ENCODE results near the gene TLR4.

Gene TLR4

DNA sequence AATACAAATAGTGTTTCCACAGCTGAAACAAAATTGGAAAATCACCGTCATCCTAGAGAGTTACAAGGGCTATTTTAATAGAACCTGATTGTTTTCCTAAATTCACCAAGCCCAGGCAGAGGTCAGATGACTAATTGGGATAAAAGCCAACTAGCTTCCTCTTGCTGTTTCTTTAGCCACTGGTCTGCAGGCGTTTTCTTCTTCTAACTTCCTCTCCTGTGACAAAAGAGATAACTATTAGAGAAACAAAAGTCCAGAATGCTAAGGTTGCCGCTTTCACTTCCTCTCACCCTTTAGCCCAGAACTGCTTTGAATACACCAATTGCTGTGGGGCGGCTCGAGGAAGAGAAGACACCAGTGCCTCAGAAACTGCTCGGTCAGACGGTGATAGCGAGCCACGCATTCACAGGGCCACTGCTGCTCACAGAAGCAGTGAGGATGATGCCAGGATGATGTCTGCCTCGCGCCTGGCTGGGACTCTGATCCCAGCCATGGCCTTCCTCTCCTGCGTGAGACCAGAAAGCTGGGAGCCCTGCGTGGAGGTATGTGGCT lies at the start of gene TLR4:
Gene TLR4, plus strand, starts transcription at position 380 of the 552 bp plus-strand sequence. Its CDS starts 70 bp downstream, at position 450.
- Histone ChIP-seq H3K27ac (ENCODE audit: low read depth in 2 of 2, low read length in 2 of 2) (peak within 1 kb of the TSS; percentile 78 to 83), H3K4me3 (ENCODE audit: low read length in 2 of 2) (peak within 1 kb of the TSS; percentile 57 to 74), H3K27me3 (ENCODE audit: control insufficient read depth in 2 of 2, insufficient read depth in 2 of 2, low read length in 2 of 2) (no peaks in the 10 kb centered on the region), H3K9ac (ENCODE audit: low read depth in 1 of 2, low read length in 2 of 2) (peak within 1 kb of the TSS; percentile 68 to 73), H3K9me3 (ENCODE audit: control insufficient read depth in 2 of 2, low read length in 2 of 2) (no peaks in the 10 kb centered on the region), H3K4me1 (ENCODE audit: control insufficient read depth in 2 of 2, insufficient read depth in 2 of 2, low read length in 2 of 2) (peaks cover 5 to 10% of the 10 kb centered on the region in 2 donors), H3K36me3 (ENCODE audit: control insufficient read depth in 2 of 2, insufficient read depth in 2 of 2, low read length in 2 of 2) (no peaks in the 10 kb centered on the region)

GRCh38 chr9:117656002-117656401 lies 48.2 kb upstream of the TLR4 start:
- Histone ChIP-seq H3K9ac (ENCODE audit: low read depth in 1 of 2, low read length in 2 of 2) (no peak overlapping the region), H3K27me3 (ENCODE audit: control insufficient read depth in 2 of 2, insufficient read depth in 2 of 2, low read length in 2 of 2) (no peaks in the 10 kb centered on the region), H3K9me3 (ENCODE audit: control insufficient read depth in 2 of 2, low read length in 2 of 2) (no peaks in the 10 kb centered on the region), H3K36me3 (ENCODE audit: control insufficient read depth in 2 of 2, insufficient read depth in 2 of 2, low read length in 2 of 2) (no peaks in the 10 kb centered on the region), H3K4me3 (ENCODE audit: low read length in 2 of 2) (no peak overlapping the region), H3K4me1 (ENCODE audit: control insufficient read depth in 2 of 2, insufficient read depth in 2 of 2, low read length in 2 of 2) (no peaks in the 10 kb centered on the region), H3K27ac (ENCODE audit: low read depth in 2 of 2, low read length in 2 of 2) (no peak overlapping the region)

- peaks cover 0 to 2% of the 10 kb centered on the region in 2 donors for H3K4me1 ChIP-seq (ENCODE audit: control insufficient read depth in 2 of 2, insufficient read depth in 2 of 2, low read length in 2 of 2)
- H3K27ac ChIP-seq (ENCODE audit: low read depth in 2 of 2, low read length in 2 of 2): no peak overlapping the region
- no peak overlapping the region for H3K9ac ChIP-seq (ENCODE audit: low read depth in 1 of 2, low read length in 2 of 2)
- H3K9me3 ChIP-seq (ENCODE audit: control insufficient read depth in 2 of 2, low read length in 2 of 2): no peaks in the 10 kb centered on the region
- H3K36me3 ChIP-seq (ENCODE audit: control insufficient read depth in 2 of 2, insufficient read depth in 2 of 2, low read length in 2 of 2): no peaks in the 10 kb centered on the region
- H3K4me3 ChIP-seq (ENCODE audit: low read length in 2 of 2): no peak overlapping the region
- H3K27me3 ChIP-seq (ENCODE audit: control insufficient read depth in 2 of 2, insufficient read depth in 2 of 2, low read length in 2 of 2): no peaks in the 10 kb centered on the region
These were observed 41.6 kb upstream of the TLR4 start for GRCh38 chr9:117662651-117663050.

DNA sequence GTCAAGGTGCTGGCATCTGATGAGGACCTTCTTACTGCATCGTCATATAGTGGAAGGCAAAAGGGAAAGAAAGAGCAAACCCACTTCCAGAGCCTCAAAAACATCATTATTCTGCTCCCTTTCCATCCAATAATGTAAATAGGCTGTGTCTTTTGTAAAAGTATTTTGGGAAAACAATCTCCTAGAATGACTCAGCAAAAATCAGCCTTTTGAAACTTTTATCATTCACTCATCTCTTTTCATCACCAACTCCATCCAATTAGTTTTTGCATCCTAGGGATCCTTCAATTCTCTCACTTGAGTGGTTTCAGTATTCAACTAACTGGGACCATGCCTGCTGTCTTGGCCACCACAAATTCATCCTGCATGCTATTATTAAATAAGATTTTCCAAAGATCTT lies 39.8 kb upstream of the TLR4 start:
- H3K27me3 ChIP-seq (ENCODE audit: control insufficient read depth in 2 of 2, insufficient read depth in 2 of 2, low read length in 2 of 2): no peaks in the 10 kb centered on the region
- H3K4me1 ChIP-seq (ENCODE audit: control insufficient read depth in 2 of 2, insufficient read depth in 2 of 2, low read length in 2 of 2): peaks cover 0 to 2% of the 10 kb centered on the region in 2 donors
- H3K9me3 ChIP-seq (ENCODE audit: control insufficient read depth in 2 of 2, low read length in 2 of 2): no peaks in the 10 kb centered on the region
- H3K4me3 ChIP-seq (ENCODE audit: low read length in 2 of 2): no peak overlapping the region
- H3K36me3 ChIP-seq (ENCODE audit: control insufficient read depth in 2 of 2, insufficient read depth in 2 of 2, low read length in 2 of 2): no peaks in the 10 kb centered on the region
- H3K9ac ChIP-seq (ENCODE audit: low read depth in 1 of 2, low read length in 2 of 2): no peak overlapping the region
- no peak overlapping the region for H3K27ac ChIP-seq (ENCODE audit: low read depth in 2 of 2, low read length in 2 of 2)

DNA sequence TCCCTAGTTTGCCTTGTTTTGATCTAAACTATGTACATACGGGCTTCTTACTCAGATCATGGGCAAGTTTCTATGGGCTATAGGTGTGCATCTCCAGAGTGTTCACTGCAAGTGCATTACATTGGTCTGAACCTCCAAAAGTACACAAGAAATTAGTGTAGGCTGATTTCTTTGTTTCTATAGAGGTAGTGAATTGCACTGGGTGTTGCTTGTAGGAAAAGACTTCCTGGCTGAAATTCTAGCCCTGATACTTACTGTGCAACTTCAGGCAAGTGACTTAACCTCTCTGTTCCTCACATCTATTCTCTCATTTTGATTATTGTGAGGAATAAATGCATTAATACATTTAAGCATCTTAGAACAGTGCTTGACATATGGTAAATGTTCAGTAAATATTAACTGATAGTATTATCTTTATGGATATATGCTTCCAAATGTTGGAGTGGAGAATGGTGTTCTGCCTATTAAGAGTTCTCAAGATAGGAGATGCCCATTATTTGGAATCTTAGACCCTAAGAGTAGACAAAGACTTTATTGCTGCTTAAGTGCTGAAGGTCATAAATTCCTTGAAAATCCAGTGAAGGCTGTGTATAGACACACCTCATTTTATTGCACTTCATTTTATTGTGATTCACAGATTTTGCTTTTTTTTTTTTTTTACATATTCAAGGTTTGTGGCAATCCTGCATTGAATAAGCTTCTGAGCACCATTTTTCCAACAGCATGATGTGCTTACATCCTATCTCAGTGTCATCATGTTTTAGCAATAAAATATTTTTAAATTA lies 38.4 kb upstream of the TLR4 start:
- Histone ChIP-seq H3K9me3 (ENCODE audit: control insufficient read depth in 2 of 2, low read length in 2 of 2) (no peaks in the 10 kb centered on the region), H3K9ac (ENCODE audit: low read depth in 1 of 2, low read length in 2 of 2) (no peak overlapping the region), H3K27ac (ENCODE audit: low read depth in 2 of 2, low read length in 2 of 2) (no peak overlapping the region), H3K36me3 (ENCODE audit: control insufficient read depth in 2 of 2, insufficient read depth in 2 of 2, low read length in 2 of 2) (no peaks in the 10 kb centered on the region), H3K27me3 (ENCODE audit: control insufficient read depth in 2 of 2, insufficient read depth in 2 of 2, low read length in 2 of 2) (no peaks in the 10 kb centered on the region), H3K4me3 (ENCODE audit: low read length in 2 of 2) (no peak overlapping the region), H3K4me1 (ENCODE audit: control insufficient read depth in 2 of 2, insufficient read depth in 2 of 2, low read length in 2 of 2) (peaks cover 0 to 2% of the 10 kb centered on the region in 2 donors)

DNA sequence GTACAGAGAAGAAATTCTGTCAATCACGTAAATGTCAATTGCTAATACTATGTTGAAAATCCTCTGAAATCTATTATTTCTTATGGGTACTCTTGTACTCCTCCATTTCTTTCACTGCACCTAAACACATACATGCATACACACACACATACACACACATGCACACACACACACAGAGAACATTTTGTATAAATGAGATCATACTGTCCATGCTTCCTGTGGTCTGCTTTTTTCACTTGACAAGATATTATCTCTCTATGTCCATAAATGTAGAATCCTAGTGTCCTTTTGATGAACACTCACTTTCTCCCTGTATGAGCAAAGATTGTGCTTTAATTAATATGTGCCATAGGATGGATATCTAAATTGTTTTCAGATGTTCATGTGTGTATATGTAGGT lies 32.7 kb upstream of the TLR4 start:
- no peaks in the 10 kb centered on the region for H3K36me3 ChIP-seq (ENCODE audit: control insufficient read depth in 2 of 2, insufficient read depth in 2 of 2, low read length in 2 of 2)
- peaks cover 0 to 1% of the 10 kb centered on the region in 2 donors for H3K4me1 ChIP-seq (ENCODE audit: control insufficient read depth in 2 of 2, insufficient read depth in 2 of 2, low read length in 2 of 2)
- no peaks in the 10 kb centered on the region for H3K9me3 ChIP-seq (ENCODE audit: control insufficient read depth in 2 of 2, low read length in 2 of 2)
- no peaks in the 10 kb centered on the region for H3K27me3 ChIP-seq (ENCODE audit: control insufficient read depth in 2 of 2, insufficient read depth in 2 of 2, low read length in 2 of 2)
- H3K4me3 ChIP-seq (ENCODE audit: low read length in 2 of 2): no peak overlapping the region
- no peak overlapping the region for H3K27ac ChIP-seq (ENCODE audit: low read depth in 2 of 2, low read length in 2 of 2)
- H3K9ac ChIP-seq (ENCODE audit: low read depth in 1 of 2, low read length in 2 of 2): no peak overlapping the region

GRCh38 chr9:117672369-117672768 lies 31.8 kb upstream of the TLR4 start:
- H3K4me3 ChIP-seq (ENCODE audit: low read length in 2 of 2): no peak overlapping the region

GRCh38 chr9:117677572-117677971 lies 26.6 kb upstream of the TLR4 start:
- peaks cover 3 to 7% of the 10 kb centered on the region in 2 donors for H3K4me1 ChIP-seq (ENCODE audit: control insufficient read depth in 2 of 2, insufficient read depth in 2 of 2, low read length in 2 of 2)
- H3K27me3 ChIP-seq (ENCODE audit: control insufficient read depth in 2 of 2, insufficient read depth in 2 of 2, low read length in 2 of 2): no peaks in the 10 kb centered on the region
- H3K9me3 ChIP-seq (ENCODE audit: control insufficient read depth in 2 of 2, low read length in 2 of 2): no peaks in the 10 kb centered on the region
- H3K4me3 ChIP-seq (ENCODE audit: low read length in 2 of 2): no peak overlapping the region
- no peak overlapping the region for H3K9ac ChIP-seq (ENCODE audit: low read depth in 1 of 2, low read length in 2 of 2)
- H3K36me3 ChIP-seq (ENCODE audit: control insufficient read depth in 2 of 2, insufficient read depth in 2 of 2, low read length in 2 of 2): no peaks in the 10 kb centered on the region
- H3K27ac ChIP-seq (ENCODE audit: low read depth in 2 of 2, low read length in 2 of 2): no peak overlapping the region

More at GRCh38 chr9:117672369-117672768, 31.8 kb upstream of the TLR4 start:
- Histone ChIP-seq H3K27ac (ENCODE audit: low read depth in 2 of 2, low read length in 2 of 2) (no peak overlapping the region), H3K9ac (ENCODE audit: low read depth in 1 of 2, low read length in 2 of 2) (no peak overlapping the region), H3K36me3 (ENCODE audit: control insufficient read depth in 2 of 2, insufficient read depth in 2 of 2, low read length in 2 of 2) (no peaks in the 10 kb centered on the region), H3K9me3 (ENCODE audit: control insufficient read depth in 2 of 2, low read length in 2 of 2) (no peaks in the 10 kb centered on the region), H3K27me3 (ENCODE audit: control insufficient read depth in 2 of 2, insufficient read depth in 2 of 2, low read length in 2 of 2) (no peaks in the 10 kb centered on the region), H3K4me1 (ENCODE audit: control insufficient read depth in 2 of 2, insufficient read depth in 2 of 2, low read length in 2 of 2) (no peaks in the 10 kb centered on the region)

GRCh38 chr9:117678871-117679270 lies 25.3 kb upstream of the TLR4 start:
- Histone ChIP-seq H3K4me1 (ENCODE audit: control insufficient read depth in 2 of 2, insufficient read depth in 2 of 2, low read length in 2 of 2) (peaks cover 3 to 13% of the 10 kb centered on the region in 2 donors), H3K9me3 (ENCODE audit: control insufficient read depth in 2 of 2, low read length in 2 of 2) (no peaks in the 10 kb centered on the region), H3K27me3 (ENCODE audit: control insufficient read depth in 2 of 2, insufficient read depth in 2 of 2, low read length in 2 of 2) (no peaks in the 10 kb centered on the region), H3K9ac (ENCODE audit: low read depth in 1 of 2, low read length in 2 of 2) (no peak overlapping the region), H3K27ac (ENCODE audit: low read depth in 2 of 2, low read length in 2 of 2) (peak overlapping the region in 1 of 2 donors; percentile 28), H3K4me3 (ENCODE audit: low read length in 2 of 2) (no peak overlapping the region), H3K36me3 (ENCODE audit: control insufficient read depth in 2 of 2, insufficient read depth in 2 of 2, low read length in 2 of 2) (no peaks in the 10 kb centered on the region)

DNA sequence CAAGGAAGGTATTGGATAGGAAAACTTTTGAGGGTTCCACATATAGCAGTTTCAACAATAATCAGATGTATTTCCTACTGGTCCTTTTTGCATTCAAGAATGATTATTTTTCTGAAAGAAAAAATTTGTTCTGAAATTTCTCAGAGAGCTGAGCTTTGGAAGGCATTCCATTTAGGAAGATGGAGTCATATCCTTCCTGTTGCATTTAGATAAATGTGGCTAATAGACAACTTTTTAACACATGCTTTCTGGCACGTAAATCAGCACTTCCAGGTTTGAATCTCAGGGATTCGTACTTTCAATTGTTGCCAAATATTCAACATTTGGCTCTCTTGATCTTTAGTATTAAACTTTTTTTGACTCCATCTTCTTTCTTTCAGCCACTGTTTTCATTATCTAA lies 24.8 kb upstream of the TLR4 start:
- Histone ChIP-seq H3K4me1 (ENCODE audit: control insufficient read depth in 2 of 2, insufficient read depth in 2 of 2, low read length in 2 of 2) (peaks cover 3 to 13% of the 10 kb centered on the region in 2 donors), H3K4me3 (ENCODE audit: low read length in 2 of 2) (no peak overlapping the region), H3K9ac (ENCODE audit: low read depth in 1 of 2, low read length in 2 of 2) (no peak overlapping the region), H3K27me3 (ENCODE audit: control insufficient read depth in 2 of 2, insufficient read depth in 2 of 2, low read length in 2 of 2) (no peaks in the 10 kb centered on the region), H3K9me3 (ENCODE audit: control insufficient read depth in 2 of 2, low read length in 2 of 2) (no peaks in the 10 kb centered on the region), H3K27ac (ENCODE audit: low read depth in 2 of 2, low read length in 2 of 2) (peak overlapping the region in 1 of 2 donors; percentile 28), H3K36me3 (ENCODE audit: control insufficient read depth in 2 of 2, insufficient read depth in 2 of 2, low read length in 2 of 2) (no peaks in the 10 kb centered on the region)

Measured in mucosa of rectum (tissue), 2 donors.